ENCODE measurements around the gene PEAK3. TPM values are rescaled to one million over a fixed set of nuclear protein-coding genes. Genes with fewer than 3 reads are reported as not detected.

Gene PEAK3
- total RNA-seq, 1 experiment from 2014 or later = not detected

DNA sequence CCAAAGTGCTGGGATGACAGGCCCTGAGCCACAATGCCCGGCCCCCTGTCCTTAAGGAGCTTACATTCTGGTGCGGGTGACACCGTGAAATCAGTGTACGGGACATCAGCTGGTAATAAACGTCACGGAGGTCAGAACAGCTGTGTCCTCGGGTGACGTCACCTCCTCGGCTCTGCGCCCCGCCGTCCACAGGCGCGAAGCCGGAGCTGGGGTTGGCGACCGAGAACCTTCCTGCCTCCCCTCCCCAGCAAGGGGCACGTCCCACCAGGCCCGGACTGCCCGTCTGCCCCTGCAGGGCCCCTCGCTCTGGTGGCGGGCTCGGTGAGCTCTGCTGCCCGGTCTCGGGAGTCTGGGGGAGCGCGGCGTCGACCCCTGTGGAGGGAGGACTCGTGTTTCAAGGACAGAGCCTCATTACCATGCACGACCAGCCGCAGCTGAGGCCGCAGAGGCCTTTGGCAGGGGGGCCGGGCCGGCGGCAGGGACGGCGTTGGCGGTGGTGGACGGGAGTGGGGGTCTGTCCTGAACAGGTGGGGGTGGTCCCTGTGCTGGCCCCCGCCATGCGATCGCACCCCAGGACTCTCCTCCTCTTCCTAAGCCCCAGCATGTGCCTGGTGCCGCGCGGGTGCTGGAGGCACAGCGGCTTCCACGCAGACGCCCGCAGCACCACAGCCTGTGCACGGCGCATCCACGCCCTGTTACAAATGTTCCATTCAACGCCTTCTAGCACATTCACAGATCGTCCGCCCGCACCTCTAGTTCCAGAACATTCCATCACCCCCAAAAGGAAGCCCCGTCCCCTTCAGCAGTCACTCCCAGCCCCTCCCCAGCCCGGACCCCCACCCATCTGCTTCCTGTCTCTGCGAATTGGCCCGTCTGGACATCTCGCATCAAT lies 20.6 kb upstream of the PEAK3 start:
- H3K9me3 ChIP-seq = no peaks in the 10 kb centered on the region
- no peak overlapping the region for H3K4me3 ChIP-seq
- no peaks in the 10 kb centered on the region for H3K27me3 ChIP-seq
- no peaks in the 10 kb centered on the region for H3K36me3 ChIP-seq
- no peak for DNase-seq

DNA sequence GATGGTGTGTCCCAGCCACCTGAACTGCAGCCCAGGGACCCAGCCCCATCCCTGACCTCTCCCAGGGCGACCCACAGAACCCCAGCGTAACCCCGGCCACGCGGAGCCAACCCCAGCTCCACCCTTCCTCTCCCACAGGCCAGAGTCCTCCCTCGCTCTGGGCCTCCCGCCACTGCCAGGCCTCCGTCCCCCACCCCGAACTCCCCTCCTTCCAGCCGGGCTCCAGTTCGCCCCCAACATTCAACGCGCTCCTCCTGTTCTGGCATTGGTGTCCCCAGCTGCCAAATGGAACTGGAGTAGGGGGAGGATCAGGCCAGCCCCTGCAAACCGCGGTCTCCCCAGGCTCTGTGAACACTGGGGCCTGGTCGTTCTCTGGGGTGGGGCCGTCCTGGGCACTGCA lies 18.6 kb upstream of the PEAK3 start:
- Histone ChIP-seq H3K9me3 (no peaks in the 10 kb centered on the region), H3K27me3 (no peaks in the 10 kb centered on the region), H3K36me3 (no peaks in the 10 kb centered on the region), H3K4me3 (no peak overlapping the region)
- no peak for DNase-seq

DNA sequence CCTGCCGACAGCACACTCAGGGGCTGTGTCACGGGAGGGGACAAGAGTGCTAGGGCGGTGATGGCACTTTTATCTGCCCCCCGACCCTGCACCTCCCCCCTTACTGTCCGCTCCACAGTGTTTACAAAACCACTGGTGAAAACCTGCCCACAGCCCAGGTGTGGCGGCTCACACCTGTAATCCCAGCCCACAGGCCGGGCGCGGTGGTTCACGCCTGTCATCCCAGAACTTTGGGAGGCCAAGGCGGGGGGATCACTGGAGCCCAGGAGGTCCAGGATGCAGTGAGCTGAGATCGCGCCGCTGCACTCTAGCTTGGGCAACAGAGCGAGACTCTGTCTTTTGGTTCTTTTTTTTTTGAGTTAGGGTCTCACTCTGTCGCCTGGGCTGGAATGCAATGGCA lies 14.2 kb upstream of the PEAK3 start:
- no peaks in the 10 kb centered on the region for H3K27me3 ChIP-seq
- no peaks in the 10 kb centered on the region for H3K9me3 ChIP-seq
- no peaks in the 10 kb centered on the region for H3K36me3 ChIP-seq
- no peak for DNase-seq
- no peak overlapping the region for H3K4me3 ChIP-seq

DNA sequence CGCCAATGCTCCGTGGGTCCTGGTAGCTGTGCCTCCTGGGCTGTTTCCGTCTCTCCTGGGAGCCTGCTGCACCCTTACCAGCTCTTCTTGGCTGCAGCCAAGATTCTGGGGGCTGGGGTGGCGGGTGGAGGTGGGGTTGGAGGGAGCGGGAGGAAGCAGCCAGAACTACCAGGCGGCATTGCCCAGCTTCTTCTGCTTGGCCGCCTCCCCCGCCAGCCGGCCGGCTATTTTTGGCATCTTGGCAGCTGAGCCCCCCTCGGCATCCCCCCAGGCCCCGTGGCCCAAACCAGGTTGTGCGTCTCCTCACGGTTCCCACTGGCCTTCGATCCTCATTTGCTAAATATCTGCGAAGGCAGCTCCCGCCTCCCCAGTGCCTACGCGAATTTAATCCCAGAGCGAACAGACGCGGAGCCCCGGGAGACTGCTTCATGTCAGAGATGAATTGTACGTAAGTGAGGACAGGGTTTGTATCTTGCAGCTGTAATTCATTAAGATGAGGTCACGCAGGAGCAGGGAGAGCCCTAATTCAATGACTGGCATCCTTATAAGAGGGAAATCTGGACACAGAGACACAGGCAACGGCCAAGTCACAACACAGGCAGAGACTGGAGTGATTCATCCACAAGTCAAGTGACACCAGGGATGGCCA lies 12.8 kb upstream of the PEAK3 start:
- no peak overlapping the region for H3K4me3 ChIP-seq
- H3K27me3 ChIP-seq = no peaks in the 10 kb centered on the region
- no peaks in the 10 kb centered on the region for H3K9me3 ChIP-seq
- no peaks in the 10 kb centered on the region for H3K36me3 ChIP-seq
- no peak for DNase-seq

DNA sequence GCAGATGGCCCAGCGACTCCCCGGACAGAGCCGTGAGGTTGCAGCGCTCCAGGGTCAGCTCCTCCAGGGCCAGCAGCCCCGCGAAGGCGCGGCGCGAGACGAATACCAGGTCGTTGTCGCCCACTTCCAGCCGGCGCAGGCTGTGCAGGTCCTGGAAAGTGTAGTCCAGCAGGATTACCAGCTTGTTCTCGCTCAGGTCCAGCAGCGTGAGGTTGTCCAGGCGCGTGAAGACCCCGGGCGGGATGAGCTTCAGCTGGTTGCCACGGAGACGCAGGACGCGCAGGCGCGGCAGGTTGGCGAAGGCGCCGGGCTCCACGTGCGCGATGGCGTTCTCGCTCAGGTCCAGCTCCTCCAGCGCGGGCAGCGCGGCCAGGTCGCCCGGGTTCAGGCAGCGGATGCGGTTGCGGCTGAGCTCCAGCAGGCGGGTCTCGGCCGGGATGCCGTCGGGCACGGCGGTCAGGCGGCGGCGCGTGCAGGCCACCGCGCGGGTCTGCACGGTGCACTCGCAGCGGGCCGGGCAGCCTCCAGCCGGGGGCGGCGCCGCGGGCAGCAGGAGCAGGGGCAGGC lies 9.3 kb upstream of the PEAK3 start:
- Histone ChIP-seq H3K9me3 (no peaks in the 10 kb centered on the region), H3K4me3 (no peak overlapping the region), H3K36me3 (no peaks in the 10 kb centered on the region), H3K27me3 (no peaks in the 10 kb centered on the region)
- no peak for DNase-seq

DNA sequence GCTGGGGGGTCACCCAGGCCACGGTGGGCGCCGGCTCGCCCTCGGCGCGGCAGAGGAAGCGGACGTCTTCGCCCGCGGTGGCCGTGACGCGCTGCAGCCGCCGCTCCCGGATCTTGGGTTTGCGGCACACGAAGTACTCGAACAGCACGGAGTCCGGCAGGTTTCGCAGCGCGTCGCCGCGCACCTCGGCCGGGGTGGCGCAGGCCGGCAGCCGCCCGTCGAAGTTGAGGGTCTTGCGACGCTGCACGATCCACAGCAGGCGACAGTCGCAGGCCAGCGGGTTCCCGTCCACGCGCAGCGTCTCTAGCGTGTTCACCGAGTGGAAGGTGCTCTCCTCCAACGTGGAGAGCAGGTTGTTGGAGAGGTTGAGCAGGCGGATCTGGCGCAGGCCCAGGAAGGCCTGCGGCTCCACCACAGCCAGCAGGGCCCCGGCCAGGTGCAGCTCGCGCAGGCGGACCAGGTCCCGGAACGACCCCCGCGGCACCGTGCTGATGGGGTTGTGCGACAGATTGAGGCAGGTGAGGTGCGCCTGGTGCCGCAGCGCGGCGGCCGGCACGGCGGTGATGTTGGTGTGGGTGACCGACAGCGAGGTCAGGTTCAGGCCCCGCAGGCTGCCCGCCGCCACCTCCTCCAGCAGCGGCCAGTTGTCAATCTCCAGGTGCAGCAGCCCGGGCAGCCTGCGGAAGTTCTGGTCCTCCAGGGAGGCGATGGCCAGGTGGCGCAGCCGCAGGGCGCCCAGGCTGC lies 8.6 kb upstream of the PEAK3 start:
- Histone ChIP-seq H3K27me3 (no peaks in the 10 kb centered on the region), H3K36me3 (no peaks in the 10 kb centered on the region), H3K9me3 (no peaks in the 10 kb centered on the region), H3K4me3 (no peak overlapping the region)
- DNase-seq = no peak

DNA sequence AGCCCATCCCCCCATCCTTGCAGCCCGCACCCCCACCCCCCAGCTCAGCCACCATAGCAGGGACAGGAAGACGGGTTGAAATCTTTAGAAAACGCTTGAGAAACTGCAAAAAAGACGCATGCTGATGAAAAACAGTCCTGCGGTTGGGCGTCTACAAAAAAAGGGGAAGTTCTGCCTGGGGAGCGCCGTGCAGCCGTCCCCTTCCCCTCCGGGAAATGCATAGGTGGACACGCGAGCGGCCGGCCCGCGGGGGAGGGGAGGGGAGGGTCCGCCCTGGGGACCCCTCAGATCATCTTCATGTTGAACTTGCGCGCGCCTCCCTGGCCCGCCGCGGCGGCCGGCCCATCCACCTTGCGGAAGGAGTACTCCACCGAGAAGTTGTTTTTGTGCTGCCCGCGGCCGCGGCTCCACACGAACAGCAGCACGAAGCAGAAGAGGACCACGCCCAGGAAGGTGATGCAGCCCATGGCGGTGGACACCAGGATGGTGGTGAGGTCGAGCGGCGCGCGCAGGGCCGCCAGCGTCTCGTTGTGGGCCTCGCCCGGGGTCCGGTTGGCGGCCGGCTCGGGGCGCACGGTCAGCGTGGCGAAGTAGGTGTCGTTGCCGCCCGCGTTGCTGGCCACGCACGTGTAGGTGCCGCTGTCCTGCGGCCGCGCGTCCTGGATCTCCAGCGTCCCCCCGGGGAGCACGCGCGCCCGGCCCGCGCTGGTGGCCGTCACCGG lies 7.9 kb upstream of the PEAK3 start:
- Histone ChIP-seq H3K4me3 (no peak overlapping the region), H3K36me3 (no peaks in the 10 kb centered on the region), H3K27me3 (no peaks in the 10 kb centered on the region), H3K9me3 (no peaks in the 10 kb centered on the region)
- DNase-seq = no peak

DNA sequence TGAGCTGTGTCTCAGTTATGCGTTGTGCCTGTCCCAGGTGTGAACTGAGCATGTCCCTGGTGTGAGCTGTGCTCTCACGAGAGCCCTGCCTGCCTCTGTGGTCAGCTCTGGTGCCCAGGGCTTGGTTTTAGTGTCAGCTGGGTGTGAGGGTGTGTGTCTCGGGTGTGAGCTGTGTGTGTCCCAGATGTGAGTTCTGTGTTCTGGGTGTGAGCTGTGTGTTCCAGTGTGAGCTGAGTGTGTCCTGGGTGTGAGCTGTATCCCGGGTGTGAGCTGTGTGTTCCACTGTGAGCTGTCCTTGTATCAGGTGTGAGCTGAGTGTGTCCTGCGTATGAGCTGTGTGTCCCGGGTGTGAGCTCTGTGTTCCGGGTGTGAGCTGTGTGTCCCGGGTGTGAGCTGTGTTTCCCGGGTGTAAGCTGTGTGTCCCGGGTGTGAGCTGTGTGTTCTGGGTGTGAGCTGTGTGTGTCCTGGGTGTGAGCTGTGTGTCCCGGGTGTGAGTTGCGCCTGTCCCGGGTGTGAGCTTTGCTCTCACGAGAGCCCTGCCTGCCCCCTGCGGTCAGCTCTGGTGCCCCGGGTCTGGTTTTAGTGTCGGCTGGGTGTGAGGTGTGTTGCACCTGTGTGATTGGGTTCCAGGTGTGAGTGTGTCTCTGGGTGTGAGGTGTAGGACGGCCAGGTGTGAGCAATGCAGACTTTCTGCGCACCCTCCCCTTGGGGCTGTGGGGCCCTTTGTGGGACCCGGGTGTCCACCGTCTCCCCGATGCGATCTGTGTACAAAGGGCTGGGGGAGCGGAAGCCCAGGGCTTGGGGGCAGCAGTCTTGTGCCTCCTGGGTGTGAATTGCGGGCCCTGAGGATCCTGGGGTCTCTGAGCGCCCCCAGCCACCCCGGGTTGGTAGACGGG lies 7.1 kb upstream of the PEAK3 start:
- no peaks in the 10 kb centered on the region for H3K27me3 ChIP-seq
- H3K36me3 ChIP-seq = no peaks in the 10 kb centered on the region
- no peak for DNase-seq
- no peaks in the 10 kb centered on the region for H3K9me3 ChIP-seq
- H3K4me3 ChIP-seq = no peak overlapping the region

DNA sequence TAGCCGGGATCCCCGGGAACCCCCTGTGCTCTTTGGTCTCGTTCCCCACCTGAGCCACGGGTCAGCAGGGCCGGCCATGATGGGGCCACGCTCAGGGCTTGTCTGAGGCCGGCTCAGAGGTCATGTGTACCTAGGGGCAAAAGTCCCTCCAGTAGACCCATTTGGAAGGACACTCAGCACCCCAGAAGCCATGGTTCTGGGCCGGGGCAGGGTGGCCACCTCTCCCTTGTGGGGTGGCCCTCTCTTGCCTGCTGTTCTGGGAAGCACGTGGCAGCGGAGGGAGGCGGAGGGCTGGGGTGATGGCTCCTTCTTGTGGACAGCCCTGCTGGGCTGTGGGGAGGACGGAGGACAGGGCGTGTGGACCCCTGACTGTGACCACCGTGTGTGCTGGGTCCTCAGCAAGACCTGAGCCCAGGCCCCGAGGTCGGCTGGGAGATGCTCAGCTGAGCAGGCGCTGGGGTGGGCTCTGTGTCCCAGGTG lies 6.4 kb upstream of the PEAK3 start:
- H3K36me3 ChIP-seq = no peaks in the 10 kb centered on the region

DNA sequence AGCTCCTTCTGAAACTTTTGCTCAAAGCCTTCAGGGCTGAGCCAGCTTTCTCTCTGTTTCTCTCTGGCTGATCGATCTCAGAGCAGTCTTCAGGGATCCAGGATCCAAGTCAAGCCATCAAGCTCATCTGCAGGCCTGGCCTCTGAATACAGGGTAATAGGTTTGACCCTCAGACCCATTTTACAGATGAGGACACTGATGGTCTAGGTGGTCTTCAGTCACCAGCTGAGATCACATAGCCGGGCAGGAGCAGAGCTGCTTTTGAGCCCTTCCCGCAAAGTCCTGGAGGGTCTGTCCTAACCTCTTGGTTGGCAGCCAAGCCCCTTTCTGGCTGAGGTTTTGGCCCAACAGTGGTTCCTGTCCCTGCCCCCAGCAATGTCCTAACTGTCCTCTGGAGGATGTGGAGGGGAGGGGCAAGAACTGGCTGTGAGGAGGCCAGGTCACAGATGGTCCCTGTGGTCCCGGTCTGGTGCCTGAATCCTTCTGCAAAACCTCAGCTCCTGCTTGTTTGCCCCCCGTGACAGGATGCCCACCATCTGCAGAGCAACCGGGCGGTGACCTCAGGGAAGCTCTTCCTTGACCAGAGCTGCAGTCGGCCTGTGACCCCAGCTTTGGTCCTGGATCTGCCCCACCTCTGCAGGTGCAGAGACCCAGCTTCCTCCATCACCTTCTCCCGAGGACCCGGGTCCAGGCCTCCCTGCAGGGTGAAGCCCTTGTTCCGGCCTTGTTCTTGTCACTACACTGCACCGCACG lies 5.8 kb upstream of the PEAK3 start:
- DNase-seq = no peak
- Histone ChIP-seq H3K9me3 (no peaks in the 10 kb centered on the region), H3K4me3 (no peak overlapping the region), H3K36me3 (no peaks in the 10 kb centered on the region), H3K27me3 (no peaks in the 10 kb centered on the region)

More for the DNA sequence above, 6.4 kb upstream of the PEAK3 start:
- Histone ChIP-seq H3K27me3 (no peaks in the 10 kb centered on the region), H3K4me3 (no peak overlapping the region), H3K9me3 (no peaks in the 10 kb centered on the region)
- no peak for DNase-seq

DNA sequence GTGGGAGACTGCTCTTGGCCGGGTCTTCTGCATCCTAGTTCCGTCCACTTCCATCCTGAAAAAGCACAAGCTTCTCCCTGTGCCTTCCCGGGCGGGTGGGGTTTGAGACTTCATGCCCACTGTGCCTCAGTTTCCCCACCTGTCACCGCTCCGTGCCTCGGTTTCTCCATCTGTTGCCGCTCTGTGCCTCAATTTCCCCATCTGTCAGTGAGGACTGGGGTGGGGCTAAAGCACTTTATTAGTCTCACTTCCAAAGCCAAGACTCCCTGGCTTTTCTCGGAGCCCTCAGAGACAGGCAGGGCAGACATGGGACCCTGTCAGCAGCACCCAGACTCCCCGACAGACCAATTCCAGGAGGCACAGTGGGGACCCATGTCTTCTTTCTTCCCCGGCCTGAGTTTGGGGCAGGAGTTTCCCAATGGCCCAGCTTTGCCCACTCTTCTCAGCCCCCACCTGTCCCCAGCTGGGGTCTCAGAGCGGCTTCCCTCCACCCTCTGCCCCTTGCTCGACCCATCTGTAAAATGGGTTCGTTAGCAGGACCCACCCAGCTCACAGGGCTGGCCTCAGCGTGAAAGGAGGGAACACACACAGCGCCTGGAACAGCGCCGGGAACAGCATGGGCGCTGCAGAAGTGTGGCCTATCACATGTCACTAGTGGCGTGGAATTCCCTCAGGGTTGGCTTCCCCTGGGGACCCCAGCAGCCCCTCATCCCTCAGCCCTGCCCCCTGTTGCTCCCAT lies 4.6 kb upstream of the PEAK3 start:
- no peaks in the 10 kb centered on the region for H3K27me3 ChIP-seq
- H3K9me3 ChIP-seq = no peaks in the 10 kb centered on the region
- H3K4me3 ChIP-seq = no peak overlapping the region
- H3K36me3 ChIP-seq = no peaks in the 10 kb centered on the region
- DNase-seq = no peak

DNA sequence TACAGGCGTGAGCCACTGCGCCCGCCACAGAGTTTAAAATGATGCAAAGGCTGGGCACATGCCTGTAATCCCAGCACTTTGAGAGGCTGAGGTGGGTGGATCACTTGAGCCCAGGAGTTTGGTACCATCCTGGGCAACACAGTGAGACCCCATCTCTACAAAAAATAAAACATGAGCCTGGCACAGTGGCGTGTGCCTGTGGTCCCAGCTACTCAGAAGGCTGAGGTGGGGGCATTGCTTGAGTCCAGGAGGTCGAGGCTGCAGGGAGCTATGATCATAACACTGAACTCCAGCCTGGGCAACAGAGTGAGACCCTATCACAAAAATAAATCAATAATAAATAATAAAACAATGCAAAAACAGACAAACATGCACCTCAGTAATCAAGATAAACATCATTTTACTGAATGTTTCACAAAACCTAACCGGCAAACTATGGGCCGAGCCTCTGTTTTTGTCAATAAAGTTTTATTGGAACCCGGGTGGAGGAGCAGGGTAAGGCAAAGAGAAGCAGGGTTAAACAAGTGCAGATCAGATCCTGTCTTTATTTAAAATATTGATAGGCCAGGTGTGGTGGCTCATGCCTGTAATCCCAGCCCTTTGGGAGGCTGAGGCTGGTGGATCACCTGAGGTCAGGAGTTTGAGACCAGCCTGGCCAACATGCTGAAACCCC lies 2.0 kb upstream of the PEAK3 start:
- no peak overlapping the region for H3K4me3 ChIP-seq
- no peaks in the 10 kb centered on the region for H3K36me3 ChIP-seq
- no peaks in the 10 kb centered on the region for H3K9me3 ChIP-seq
- no peaks in the 10 kb centered on the region for H3K27me3 ChIP-seq
- no peak for DNase-seq

DNA sequence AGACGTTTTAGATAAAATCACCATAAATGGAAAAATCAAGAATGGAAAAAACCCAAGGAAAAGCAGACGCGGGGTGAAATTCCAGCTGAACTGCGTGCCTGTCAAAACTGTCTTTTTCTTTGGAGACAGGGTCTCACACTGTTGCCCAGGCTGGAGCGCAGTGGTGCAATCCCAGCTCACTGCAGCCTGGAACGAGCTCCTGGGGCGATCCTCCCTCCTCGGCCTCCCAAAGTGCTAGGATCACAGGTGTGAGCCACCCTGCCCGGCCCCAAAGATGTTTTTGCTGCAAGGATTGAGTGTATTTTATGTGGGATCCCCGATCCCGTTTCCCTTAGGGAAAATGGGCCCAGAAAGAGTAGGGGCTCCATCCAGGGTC lies 875 bp upstream of the PEAK3 start:
- Histone ChIP-seq H3K4me3 (no peak overlapping the region), H3K36me3 (no peaks in the 10 kb centered on the region), H3K27me3 (no peaks in the 10 kb centered on the region), H3K9me3 (no peaks in the 10 kb centered on the region)
- DNase-seq = no peak

All from MG63 (cell line).